Fibroblast of mammary gland (primary cell): ENCODE measurements around the gene AHNAK.

Experiments used
- DNase-seq: peaks from one replicate; pipeline ENCODE4 v3.0.0-alpha.2; 2010; ENCODE audit warnings: low read depth
- H3K4me3 ChIP-seq: 2 replicates; pipeline ENCODE4 v1.5.1; 2011; ENCODE audit warnings: low read depth, mild to moderate bottlenecking, low read length, moderate library complexity; ENCODE audit not compliant: control insufficient read depth
- TF ChIP-seq, protein P1 (sequence below): conservative IDR thresholded peaks from 2 replicates; pipeline ENCODE4 v1.5.1; 2011; ENCODE audit warnings: low read depth, low read length, inconsistent platforms; ENCODE audit not compliant: control insufficient read depth, insufficient read depth

The AHNAK gene

GRCh38 chr11:62477927-62478326, 68.7 kb downstream of the AHNAK start:
- no peak overlapping the region for H3K4me3 ChIP-seq
- TF ChIP-seq, protein P1, sequence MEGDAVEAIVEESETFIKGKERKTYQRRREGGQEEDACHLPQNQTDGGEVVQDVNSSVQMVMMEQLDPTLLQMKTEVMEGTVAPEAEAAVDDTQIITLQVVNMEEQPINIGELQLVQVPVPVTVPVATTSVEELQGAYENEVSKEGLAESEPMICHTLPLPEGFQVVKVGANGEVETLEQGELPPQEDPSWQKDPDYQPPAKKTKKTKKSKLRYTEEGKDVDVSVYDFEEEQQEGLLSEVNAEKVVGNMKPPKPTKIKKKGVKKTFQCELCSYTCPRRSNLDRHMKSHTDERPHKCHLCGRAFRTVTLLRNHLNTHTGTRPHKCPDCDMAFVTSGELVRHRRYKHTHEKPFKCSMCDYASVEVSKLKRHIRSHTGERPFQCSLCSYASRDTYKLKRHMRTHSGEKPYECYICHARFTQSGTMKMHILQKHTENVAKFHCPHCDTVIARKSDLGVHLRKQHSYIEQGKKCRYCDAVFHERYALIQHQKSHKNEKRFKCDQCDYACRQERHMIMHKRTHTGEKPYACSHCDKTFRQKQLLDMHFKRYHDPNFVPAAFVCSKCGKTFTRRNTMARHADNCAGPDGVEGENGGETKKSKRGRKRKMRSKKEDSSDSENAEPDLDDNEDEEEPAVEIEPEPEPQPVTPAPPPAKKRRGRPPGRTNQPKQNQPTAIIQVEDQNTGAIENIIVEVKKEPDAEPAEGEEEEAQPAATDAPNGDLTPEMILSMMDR: no peak
- DNase-seq: no peak

DNA sequence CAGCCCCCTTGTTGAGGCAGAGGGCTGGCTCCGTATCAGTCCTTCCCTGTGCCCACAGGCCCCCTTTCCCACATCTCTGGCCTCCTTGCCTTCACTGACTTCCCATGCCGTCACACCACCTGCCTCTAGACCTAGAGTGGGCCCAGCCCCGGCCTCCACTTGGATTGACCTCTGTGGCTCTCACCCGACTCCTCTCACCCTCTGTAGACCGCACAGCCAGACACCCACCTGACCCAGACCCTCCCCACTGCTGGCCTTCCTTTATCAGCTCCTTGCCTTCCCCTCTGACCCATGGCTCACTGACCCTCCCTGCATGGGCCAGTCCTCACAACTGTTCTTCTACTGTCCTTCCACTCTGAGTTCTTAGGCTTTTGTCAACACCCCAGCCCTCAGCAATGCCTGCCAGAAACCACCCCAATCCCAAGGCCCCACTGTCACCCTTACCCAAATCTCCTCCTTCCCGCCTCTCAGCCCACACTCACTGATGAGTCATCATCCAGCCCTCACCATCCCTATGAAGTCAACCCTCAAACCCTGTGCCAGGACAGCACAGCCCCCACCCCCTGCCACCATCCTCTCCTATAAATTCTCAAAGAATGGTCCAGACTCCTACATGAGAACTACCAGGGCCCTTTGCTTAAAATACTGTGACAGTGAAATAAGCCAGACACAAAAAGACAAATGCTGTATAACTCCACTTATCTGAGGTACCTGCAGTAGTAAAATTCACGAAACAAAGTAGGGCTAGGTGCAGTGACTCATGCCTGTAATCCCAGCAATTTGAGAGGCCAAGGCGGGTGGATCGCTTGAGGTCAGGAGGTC, 74.3 kb downstream of the AHNAK start:
- no peak overlapping the region for H3K4me3 ChIP-seq
- TF ChIP-seq, protein P1: no peak
- DNase-seq: peak; percentile 68

GRCh38 chr11:62471603-62472002, 75.0 kb downstream of the AHNAK start:
- TF ChIP-seq, protein P1: no peak
- no peak for DNase-seq
- no peak overlapping the region for H3K4me3 ChIP-seq

GRCh38 chr11:62468577-62468976, 78.0 kb downstream of the AHNAK start:
- TF ChIP-seq, protein P1: no peak
- no peak for DNase-seq
- H3K4me3 ChIP-seq: no peak overlapping the region

DNA sequence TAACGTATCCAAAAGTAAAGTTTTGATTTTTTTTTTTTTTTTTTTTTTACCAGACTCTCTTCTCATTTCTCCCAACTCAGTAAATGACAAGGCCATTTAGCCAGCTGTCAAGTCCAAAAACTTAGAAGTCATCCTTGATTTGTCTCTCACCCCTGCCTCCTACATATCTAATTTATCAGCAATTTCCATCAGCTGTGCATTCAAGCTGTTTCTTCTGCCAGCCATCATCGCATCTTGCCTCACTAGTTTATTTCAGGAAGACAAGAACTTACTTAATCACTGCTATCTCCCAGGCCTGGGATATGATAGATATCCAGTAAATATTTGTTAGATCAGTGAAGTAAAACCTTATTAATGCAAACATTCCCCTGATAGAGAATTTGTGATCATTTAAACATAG, 80.2 kb downstream of the AHNAK start:
- DNase-seq: no peak
- no peak overlapping the region for H3K4me3 ChIP-seq
- TF ChIP-seq, protein P1: no peak

GRCh38 chr11:62464655-62465054, 82.0 kb downstream of the AHNAK start:
- DNase-seq: no peak
- no peak overlapping the region for H3K4me3 ChIP-seq
- TF ChIP-seq, protein P1: no peak
